ENCODE measurements around the gene SDHAF4.

DNA sequence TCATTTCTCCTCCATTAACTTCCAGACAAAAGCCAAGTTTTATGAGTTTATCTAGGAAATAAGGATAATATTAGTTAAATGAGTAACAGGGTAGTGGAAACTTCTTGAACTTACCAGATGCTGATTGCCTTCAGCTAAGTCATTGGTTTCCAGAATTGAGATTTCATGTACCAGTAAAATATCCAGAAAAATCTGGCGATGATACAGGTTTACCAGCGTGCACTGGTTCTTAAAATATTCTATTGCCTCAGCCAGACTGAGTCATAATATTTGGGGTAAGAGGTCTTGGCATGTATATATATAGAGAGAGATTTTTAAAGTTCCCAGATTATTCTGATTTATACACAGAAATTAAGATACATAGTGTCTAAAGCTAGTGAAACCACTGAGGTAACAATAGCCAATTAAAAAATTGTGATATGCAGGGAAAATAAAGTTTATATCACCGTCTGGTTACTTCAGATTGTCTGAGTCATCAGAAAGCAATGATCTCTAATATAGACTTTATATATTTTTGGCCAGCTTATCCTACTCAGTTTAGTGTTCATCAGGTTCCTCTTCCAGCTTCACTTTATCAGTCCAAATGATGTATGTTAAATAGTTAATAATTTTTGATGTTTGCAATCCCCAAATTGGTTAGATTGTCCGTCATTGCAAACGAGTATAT lies 39.5 kb upstream of the SDHAF4 start:
- TF ChIP-seq, protein P1, sequence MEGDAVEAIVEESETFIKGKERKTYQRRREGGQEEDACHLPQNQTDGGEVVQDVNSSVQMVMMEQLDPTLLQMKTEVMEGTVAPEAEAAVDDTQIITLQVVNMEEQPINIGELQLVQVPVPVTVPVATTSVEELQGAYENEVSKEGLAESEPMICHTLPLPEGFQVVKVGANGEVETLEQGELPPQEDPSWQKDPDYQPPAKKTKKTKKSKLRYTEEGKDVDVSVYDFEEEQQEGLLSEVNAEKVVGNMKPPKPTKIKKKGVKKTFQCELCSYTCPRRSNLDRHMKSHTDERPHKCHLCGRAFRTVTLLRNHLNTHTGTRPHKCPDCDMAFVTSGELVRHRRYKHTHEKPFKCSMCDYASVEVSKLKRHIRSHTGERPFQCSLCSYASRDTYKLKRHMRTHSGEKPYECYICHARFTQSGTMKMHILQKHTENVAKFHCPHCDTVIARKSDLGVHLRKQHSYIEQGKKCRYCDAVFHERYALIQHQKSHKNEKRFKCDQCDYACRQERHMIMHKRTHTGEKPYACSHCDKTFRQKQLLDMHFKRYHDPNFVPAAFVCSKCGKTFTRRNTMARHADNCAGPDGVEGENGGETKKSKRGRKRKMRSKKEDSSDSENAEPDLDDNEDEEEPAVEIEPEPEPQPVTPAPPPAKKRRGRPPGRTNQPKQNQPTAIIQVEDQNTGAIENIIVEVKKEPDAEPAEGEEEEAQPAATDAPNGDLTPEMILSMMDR (IDR thresholded peaks at IDR 0.05) = no peak
- TF ChIP-seq EP300 (IDR thresholded peaks at IDR 0.05) (no peak), POLR2AphosphoS5 (IDR thresholded peaks at IDR 0.05) (no peak), POLR2A (IDR thresholded peaks at IDR 0.05) (no peak)

All from stomach (tissue), 4 donors.